NT2/D1 (cell line): ENCODE data around the gene SLC35B4.

Experiments
- DNase-seq: peaks from one replicate; pipeline ENCODE4 v3.0.0-alpha.2; 2011; ENCODE audit warnings: low read depth, low spot score
- H3K27me3 ChIP-seq: 2 replicates; pipeline ENCODE4 v1.6.0; 2011; ENCODE audit warnings: mild to moderate bottlenecking; ENCODE audit not compliant: insufficient read length, insufficient read depth
- H3K36me3 ChIP-seq: 2 replicates; pipeline ENCODE4 v1.6.1; 2011; ENCODE audit warnings: mild to moderate bottlenecking, low read length, mixed read lengths; ENCODE audit not compliant: insufficient read depth, insufficient read length
- H3K4me1 ChIP-seq: 2 replicates; pipeline ENCODE4 v1.5.1; 2011; ENCODE audit not compliant: insufficient read depth, insufficient read length
- H3K4me3 ChIP-seq: 2 replicates; pipeline ENCODE4 v1.5.1; 2011; ENCODE audit warnings: low read depth; ENCODE audit not compliant: insufficient read length
- H3K9ac ChIP-seq: 2 replicates; pipeline ENCODE4 v1.6.0; 2011; ENCODE audit warnings: low read depth; ENCODE audit not compliant: insufficient read length
- H3K9me3 ChIP-seq: 2 replicates; pipeline ENCODE4 v1.5.1; 2011; ENCODE audit warnings: mild to moderate bottlenecking, low read length; ENCODE audit not compliant: insufficient read depth
- SUZ12 ChIP-seq: IDR thresholded peaks from 2 replicates; pipeline ENCODE4 v1.6.1; 2011; ENCODE audit not compliant: insufficient read length, insufficient read depth; ENCODE audit errors: extremely low read depth
- YY1 ChIP-seq: IDR thresholded peaks from 2 replicates; pipeline ENCODE4 v1.6.1; 2011; ENCODE audit not compliant: insufficient read length, insufficient read depth
- ZNF274 ChIP-seq: IDR thresholded peaks from 2 replicates; pipeline ENCODE4 v1.6.1; 2011; ENCODE audit warnings: mild to moderate bottlenecking, low read depth, low read length

The SLC35B4 gene

GRCh38 chr7:134278502-134279153 lies 38.1 kb downstream of the SLC35B4 start:
- Histone ChIP-seq H3K9me3 (no peaks in the 10 kb centered on the region), H3K4me1 (no peaks in the 10 kb centered on the region), H3K9ac (no peak overlapping the region), H3K4me3 (no peak overlapping the region), H3K27me3 (no peaks in the 10 kb centered on the region), H3K36me3 (no peaks in the 10 kb centered on the region)
- TF ChIP-seq SUZ12 (no peak), YY1 (no peak), ZNF274 (no peak)
- DNase-seq: no peak

GRCh38 chr7:134276951-134277350 lies 39.8 kb downstream of the SLC35B4 start:
- Histone ChIP-seq H3K4me3 (no peak overlapping the region), H3K9me3 (no peaks in the 10 kb centered on the region), H3K4me1 (no peaks in the 10 kb centered on the region), H3K27me3 (no peaks in the 10 kb centered on the region), H3K9ac (no peak overlapping the region), H3K36me3 (no peaks in the 10 kb centered on the region)
- DNase-seq: no peak
- TF ChIP-seq YY1: no peak
- no peak for TF ChIP-seq ZNF274
- TF ChIP-seq SUZ12: no peak

- H3K9ac ChIP-seq: no peak overlapping the region
- H3K4me3 ChIP-seq: no peak overlapping the region
- H3K36me3 ChIP-seq: no peaks in the 10 kb centered on the region
- H3K9me3 ChIP-seq: 0 out of 2 replicates have a peak, but pooled peaks cover 4% of the 10 kb centered on the region
- H3K4me1 ChIP-seq: no peaks in the 10 kb centered on the region
- H3K27me3 ChIP-seq: no peaks in the 10 kb centered on the region
- TF ChIP-seq ZNF274 (no peak), SUZ12 (no peak), YY1 (no peak)
- no peak for DNase-seq
Observed at GRCh38 chr7:134262322-134262721, 54.4 kb downstream of the SLC35B4 start.

GRCh38 chr7:134255814-134256213 lies 60.9 kb downstream of the SLC35B4 start:
- TF ChIP-seq ZNF274: no peak
- no peak for TF ChIP-seq YY1
- no peak for TF ChIP-seq SUZ12
- Histone ChIP-seq H3K4me1 (no peaks in the 10 kb centered on the region), H3K9ac (no peak overlapping the region), H3K27me3 (no peaks in the 10 kb centered on the region), H3K36me3 (no peaks in the 10 kb centered on the region), H3K4me3 (no peak overlapping the region), H3K9me3 (no peaks in the 10 kb centered on the region)
- DNase-seq: no peak

GRCh38 chr7:134254311-134254710 lies 62.4 kb downstream of the SLC35B4 start:
- no peaks in the 10 kb centered on the region for H3K36me3 ChIP-seq
- no peak overlapping the region for H3K9ac ChIP-seq
- H3K9me3 ChIP-seq: no peaks in the 10 kb centered on the region
- TF ChIP-seq YY1 (no peak), ZNF274 (no peak), SUZ12 (no peak)
- H3K27me3 ChIP-seq: no peaks in the 10 kb centered on the region
- no peaks in the 10 kb centered on the region for H3K4me1 ChIP-seq
- DNase-seq: no peak
- H3K4me3 ChIP-seq: no peak overlapping the region

GRCh38 chr7:134248196-134248595 lies 68.5 kb downstream of the SLC35B4 start:
- Histone ChIP-seq H3K36me3 (no peaks in the 10 kb centered on the region), H3K9ac (no peak overlapping the region), H3K9me3 (no peaks in the 10 kb centered on the region), H3K27me3 (no peaks in the 10 kb centered on the region), H3K4me1 (no peaks in the 10 kb centered on the region), H3K4me3 (no peak overlapping the region)
- DNase-seq: no peak
- TF ChIP-seq ZNF274 (no peak), SUZ12 (no peak), YY1 (no peak)

- Histone ChIP-seq H3K4me3 (no peak overlapping the region), H3K36me3 (no peaks in the 10 kb centered on the region), H3K9ac (no peak overlapping the region), H3K4me1 (no peaks in the 10 kb centered on the region), H3K27me3 (no peaks in the 10 kb centered on the region), H3K9me3 (no peaks in the 10 kb centered on the region)
- no peak for DNase-seq
- TF ChIP-seq SUZ12 (no peak), YY1 (no peak), ZNF274 (no peak)
Observed at GRCh38 chr7:134246761-134247160, 70.0 kb downstream of the SLC35B4 start.

- H3K4me3 ChIP-seq: no peak overlapping the region
- H3K27me3 ChIP-seq: no peaks in the 10 kb centered on the region
- no peaks in the 10 kb centered on the region for H3K9me3 ChIP-seq
- H3K9ac ChIP-seq: no peak overlapping the region
- DNase-seq: no peak
- H3K36me3 ChIP-seq: no peaks in the 10 kb centered on the region
- TF ChIP-seq ZNF274 (no peak), SUZ12 (no peak), YY1 (no peak)
- H3K4me1 ChIP-seq: no peaks in the 10 kb centered on the region
Observed at GRCh38 chr7:134246347-134246746, 70.4 kb downstream of the SLC35B4 start.
